H1 (cell line): ENCODE measurements around the gene NT5M. TPM values are rescaled to one million over a fixed set of nuclear protein-coding genes. Genes with fewer than 3 reads are reported as not detected.

ENCODE experiments used
- CTCF ChIA-PET: fragments of 300-600 bp; sonication (Branson Sonifier 250); formaldehyde crosslinking; loops from one replicate; lab custom pipeline; 2021; ENCODE audit not compliant: partially characterized antibody; lab: Charles Lee
- POLR2A ChIA-PET: fragments of 300-600 bp; sonication (Branson Sonifier 250); formaldehyde crosslinking; loops from one replicate; lab custom pipeline; 2021; ENCODE audit warnings: inconsistent platforms; ENCODE audit not compliant: partially characterized antibody; lab: Charles Lee
- DNase-seq, 2 experiments: peaks; one replicate each; pipeline versions ENCODE4 v3.0.0 to v3.0.0-alpha.2; 2010 to 2022; ENCODE audit warnings: low spot score in 2 of 2, low read depth in 1 of 2, mixed read lengths in 1 of 2
- FAIRE-seq: peaks from 2 replicates; lab custom pipeline; 2011; peaks lifted over from hg19 to GRCh38; lab: Jason Lieb, UNC
- H2AFZ ChIP-seq: 2 replicates; pipeline ENCODE4 v1.8.1; 2012; ENCODE audit warnings: low read length, inconsistent platforms
- H2AK5ac ChIP-seq: 2 replicates; pipeline ENCODE4 v1.6.1; 2013; ENCODE audit warnings: low read depth, low read length
- H2BK120ac ChIP-seq: replicated peaks from 2 replicates; pipeline ENCODE3; 2013; ENCODE audit warnings: low read depth, low read length, inconsistent platforms
- H2BK12ac ChIP-seq: 2 replicates; pipeline ENCODE4 v1.6.1; 2013; ENCODE audit warnings: low read depth, low read length
- H2BK15ac ChIP-seq: 2 replicates; pipeline ENCODE4 v1.6.1; 2013; ENCODE audit warnings: low read length
- H2BK20ac ChIP-seq: 2 replicates; pipeline ENCODE4 v1.6.1; 2013; ENCODE audit warnings: low read length
- H2BK5ac ChIP-seq: 2 replicates; pipeline ENCODE4 v1.6.1; 2013; ENCODE audit warnings: low read depth, low read length
- H3K14ac ChIP-seq: 2 replicates; pipeline ENCODE4 v1.6.1; 2013; ENCODE audit warnings: inconsistent platforms; ENCODE audit not compliant: insufficient read length
- H3K18ac ChIP-seq: 2 replicates; pipeline ENCODE4 v1.6.1; 2013; ENCODE audit warnings: low read length; ENCODE audit errors: extremely low read depth
- H3K23ac ChIP-seq: 2 replicates; pipeline ENCODE4 v1.6.1; 2013; ENCODE audit warnings: inconsistent platforms; ENCODE audit not compliant: insufficient read length
- H3K23me2 ChIP-seq: 2 replicates; pipeline ENCODE4 v1.6.1; 2013; ENCODE audit warnings: low read depth, low read length
- H3K27ac ChIP-seq: 2 replicates; pipeline ENCODE4 v1.6.1; 2011; ENCODE audit warnings: low read depth, low read length, inconsistent platforms
- H3K27me3 ChIP-seq, 4 experiments: replicated peaks in 1 of 4; 1 replicate in 1 of 4; 2 replicates in 3 of 4; pipeline versions ENCODE4 v1.6.1 to v1.8.1; 2011 to 2013; ENCODE audit warnings: low read length in 3 of 4, mild to moderate bottlenecking in 3 of 4, inconsistent platforms in 2 of 4, mixed read lengths in 2 of 4, moderate library complexity in 1 of 4; ENCODE audit not compliant: control insufficient read depth in 3 of 4, insufficient read depth in 3 of 4; ENCODE audit errors: extremely low read depth in 1 of 4
- H3K36me3 ChIP-seq, 4 experiments: 2 replicates each; pipeline versions ENCODE4 v1.6.1 to v1.8.1; 2011 to 2013; ENCODE audit warnings: mild to moderate bottlenecking in 4 of 4, low read length in 3 of 4, moderate library complexity in 2 of 4, control low read depth in 1 of 4, inconsistent platforms in 1 of 4; ENCODE audit not compliant: insufficient read depth in 4 of 4, control insufficient read depth in 2 of 4
- H3K4ac ChIP-seq: replicated peaks from 2 replicates; pipeline ENCODE3; 2013; ENCODE audit warnings: low read length, low read depth, mixed read lengths, inconsistent platforms; ENCODE audit not compliant: insufficient read length
- H3K4me1 ChIP-seq, 4 experiments: replicated peaks in 1 of 4; 1 replicate in 1 of 4; 2 replicates in 3 of 4; pipeline versions ENCODE4 v1.6.1 to v1.8.1; 2011 to 2013; ENCODE audit warnings: low read length in 3 of 4, inconsistent platforms in 2 of 4, mixed read lengths in 1 of 4; ENCODE audit not compliant: insufficient read depth in 4 of 4, control insufficient read depth in 3 of 4
- H3K4me2 ChIP-seq, 2 experiments: 2 replicates each; pipeline versions ENCODE4 v1.6.1 to v1.8.1; 2011 to 2013; ENCODE audit warnings: low read depth in 2 of 2, low read length in 2 of 2, control low read depth in 1 of 2, inconsistent platforms in 1 of 2, mild to moderate bottlenecking in 1 of 2; ENCODE audit not compliant: insufficient read depth in 1 of 2
- H3K4me3 ChIP-seq, 4 experiments: fragments of 200-600, 300-600 bp in 1 of 4; sonication (generic), shearing (Covaris generic), sonication (Bioruptor Twin) in 1 of 4; 2 replicates each; pipeline versions ENCODE4 v1.5.1 to v1.8.1; 2011 to 2016; ENCODE audit warnings: low read length in 4 of 4, low read depth in 3 of 4, control low read depth in 2 of 4, inconsistent platforms in 2 of 4, mild to moderate bottlenecking in 2 of 4, mixed read lengths in 1 of 4, moderate library complexity in 1 of 4; ENCODE audit not compliant: insufficient read depth in 2 of 4; ENCODE audit errors: extremely low read depth in 1 of 4
- H3K56ac ChIP-seq: replicated peaks from 2 replicates; pipeline ENCODE3; 2013; ENCODE audit warnings: low read depth, mild to moderate bottlenecking, mixed read lengths, low read length, inconsistent platforms; ENCODE audit not compliant: insufficient read length
- H3K79me1 ChIP-seq: 2 replicates; pipeline ENCODE4 v1.6.1; 2013; ENCODE audit warnings: low read depth, low read length, control low read depth
- H3K79me2 ChIP-seq, 2 experiments: 2 replicates each; pipeline versions ENCODE4 v1.6.1 to v1.8.1; 2012 to 2013; ENCODE audit warnings: low read length in 2 of 2, mild to moderate bottlenecking in 2 of 2, inconsistent platforms in 1 of 2; ENCODE audit not compliant: insufficient read depth in 2 of 2, control insufficient read depth in 1 of 2
- H3K9ac ChIP-seq, 4 experiments: replicated peaks in 1 of 4; 1 replicate in 1 of 4; 2 replicates in 3 of 4; pipeline versions ENCODE4 v1.6.1 to v1.8.1; 2011 to 2013; ENCODE audit warnings: low read depth in 3 of 4, low read length in 3 of 4, control low read depth in 2 of 4, mild to moderate bottlenecking in 2 of 4, moderate library complexity in 2 of 4, inconsistent platforms in 1 of 4; ENCODE audit errors: extremely low read depth in 1 of 4
- H3K9me3 ChIP-seq, 2 experiments: 2 replicates each; pipeline versions ENCODE4 v1.6.1 to v1.8.1; 2012 to 2013; ENCODE audit warnings: mild to moderate bottlenecking in 2 of 2, moderate library complexity in 2 of 2, control low read depth in 1 of 2, inconsistent platforms in 1 of 2, low read depth in 1 of 2, low read length in 1 of 2, mixed read lengths in 1 of 2; ENCODE audit not compliant: insufficient read depth in 2 of 2
- H4K20me1 ChIP-seq, 2 experiments: replicated peaks in 1 of 2; 2 replicates each; pipeline versions ENCODE3 to v1.8.1; 2011 to 2013; ENCODE audit warnings: inconsistent platforms in 2 of 2, low read length in 2 of 2, mild to moderate bottlenecking in 1 of 2; ENCODE audit not compliant: insufficient read depth in 2 of 2, control insufficient read depth in 1 of 2
- H4K5ac ChIP-seq: 2 replicates; pipeline ENCODE4 v1.6.1; 2013; ENCODE audit warnings: low read length, low read depth, mixed read lengths, inconsistent platforms; ENCODE audit not compliant: insufficient read length
- H4K8ac ChIP-seq: 2 replicates; pipeline ENCODE4 v1.8.0; 2013; ENCODE audit warnings: mild to moderate bottlenecking, moderate library complexity, low read length, inconsistent platforms; ENCODE audit not compliant: insufficient read depth; ENCODE audit errors: extremely low read depth
- H4K91ac ChIP-seq: replicated peaks from 2 replicates; pipeline ENCODE3; 2013; ENCODE audit warnings: low read length, mixed read lengths, inconsistent platforms; ENCODE audit not compliant: insufficient read length
- KDM4A ChIP-seq: IDR thresholded peaks from one replicate; pipeline ENCODE4 v1.7.1; 2012; ENCODE audit warnings: low read depth, mild to moderate bottlenecking, moderate library complexity, low read length, inconsistent platforms; ENCODE audit not compliant: severe bottlenecking
- NANOG ChIP-seq: IDR thresholded peaks from 2 replicates; pipeline ENCODE4 v1.6.1; 2011; ENCODE audit warnings: low read length, low read depth, mild to moderate bottlenecking, inconsistent platforms; ENCODE audit not compliant: insufficient read depth, poor library complexity, severe bottlenecking
- USF2 ChIP-seq: IDR thresholded peaks from 2 replicates; pipeline ENCODE4 v1.6.1; 2011; ENCODE audit warnings: low read length, improper control_type of control experiment
- WGBS, 2 experiments: shearing (Covaris generic) in 1 of 2; methylation state at CpG; one replicate each; pipeline versions ENCODE4 v1.1.6 to v1.1.7; 2013 to 2015; ENCODE audit warnings: low lambda C conversion rate in 2 of 2, mixed read lengths in 2 of 2, inconsistent platforms in 1 of 2, low coverage in 1 of 2, missing lambda C conversion rate in 1 of 2; ENCODE audit not compliant: insufficient replicate concordance in 2 of 2, insufficient coverage in 1 of 2, insufficient read length in 1 of 2; ENCODE audit errors: extremely low coverage in 1 of 2, missing lambda C conversion rate in 1 of 2; 5-methylcytosine and 5-hydroxymethylcytosine counted together
- polyA plus RNA-seq, 7 experiments: library from polyadenylated mRNA; depleted of rRNA in 3 of 7; stranded (reverse) in 5 of 7; unstranded in 2 of 7; fragments of >200 nt in 5 of 7; fragments of 200-250 nt in 2 of 7; gene quantifications; 1 replicate in 5 of 7; 2 replicates in 1 of 7; 4 replicates in 1 of 7; pipeline versions ENCODE4 v1.2.1 to v1.2.3, GENCODE V29; 2011 to 2013; ENCODE audit warnings: missing spikeins in 2 of 7, mixed read lengths in 2 of 7
- total RNA-seq: library from RNA; stranded (reverse); fragmentation: NEBNext Ultra II Directional; extraction: Animal tissue kit (Norgen Biotek cat#: 25700); gene quantifications from 2 replicates; pipeline ENCODE4 v1.2.1, GENCODE V29; 2021

Gene NT5M
- total and polyA plus RNA-seq, 2 of the 8 experiments (the other 6 are each of a cell fraction or from before 2014, with no cell fraction given): 7.6 to 18.2 TPM

DNA sequence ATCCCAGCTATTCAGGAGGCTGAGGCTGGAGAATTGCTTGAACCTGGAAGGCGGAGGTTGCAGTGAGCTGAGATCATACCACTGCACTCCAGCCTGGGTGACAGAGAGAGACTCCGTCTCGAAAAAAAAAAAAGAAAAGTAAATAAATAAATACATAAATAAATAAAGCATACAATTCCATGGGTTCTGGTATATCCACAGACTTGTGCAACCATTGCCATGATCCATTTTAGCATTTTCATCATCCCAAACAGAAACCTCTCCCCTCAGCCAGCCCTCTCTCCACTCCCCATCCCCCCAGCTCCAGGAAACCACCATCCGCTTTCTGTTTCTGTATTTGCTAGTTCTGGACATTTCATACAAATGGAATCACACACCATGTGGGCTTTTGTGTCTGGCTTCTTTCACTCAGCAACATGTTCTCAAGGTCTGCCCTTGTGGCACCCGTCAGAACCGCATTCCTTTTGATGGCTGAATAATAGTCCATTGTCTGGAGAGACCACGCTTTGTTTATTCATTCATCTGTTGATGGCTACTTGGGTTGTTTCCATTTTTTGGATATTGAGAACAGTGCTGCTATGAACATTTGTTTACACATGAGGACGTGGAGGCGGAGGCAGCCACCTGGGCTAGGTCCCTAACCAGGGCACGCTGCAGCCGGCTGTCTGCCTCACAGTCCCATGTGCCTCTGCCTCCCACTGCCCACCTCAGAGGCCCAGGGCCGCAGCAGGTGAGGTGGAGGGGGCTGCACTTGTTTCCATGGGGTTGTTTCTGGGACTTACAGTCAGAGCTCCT is 76.2 kb downstream of the NT5M start:
- H3K4me1 ChIP-seq: no peaks in the 10 kb centered on the region
- FAIRE-seq: no peak
- H2AFZ ChIP-seq: no peak overlapping the region
- H3K18ac ChIP-seq: no peak overlapping the region
- H4K5ac ChIP-seq: no peak overlapping the region
- no peak overlapping the region for H2BK15ac ChIP-seq
- CTCF ChIA-PET: interaction anchor here (0.8 to 1.6 kb wide), 7 partner anchors 8 to 190 kb away, joined by 3 to 6 read pairs (median 3); no protein-coding TSS in a partner anchor
- H2BK120ac ChIP-seq: no peak overlapping the region
- no peaks in the 10 kb centered on the region for H3K36me3 ChIP-seq
- H2AK5ac ChIP-seq: no peak overlapping the region
- no peak for DNase-seq
- H3K4ac ChIP-seq: no peak overlapping the region
- H3K23me2 ChIP-seq: no peaks in the 10 kb centered on the region
- 83% methylated on average over 11 of the region's 12 CpGs; no CpG with 5 or more reads in 1 of the 2 experiments for WGBS, 2 experiments
- no peak overlapping the region for H3K4me3 ChIP-seq
- no peak overlapping the region for H2BK12ac ChIP-seq
- H4K91ac ChIP-seq: no peak overlapping the region
- no peak overlapping the region for H3K14ac ChIP-seq
- no peaks in the 10 kb centered on the region for H3K79me2 ChIP-seq
- H3K56ac ChIP-seq: no peak overlapping the region
- POLR2A ChIA-PET: no interaction called here
- H4K8ac ChIP-seq: no peak overlapping the region
- no peak overlapping the region for H3K23ac ChIP-seq
- no peak overlapping the region for H2BK5ac ChIP-seq
- H3K27ac ChIP-seq: no peak overlapping the region
- H4K20me1 ChIP-seq: no peaks in the 10 kb centered on the region
- no peaks in the 10 kb centered on the region for H3K79me1 ChIP-seq
- H3K9me3 ChIP-seq: no peaks in the 10 kb centered on the region
- H2BK20ac ChIP-seq: no peak overlapping the region
- no peaks in the 10 kb centered on the region; a peak in 2 of 7 replicates for H3K27me3 ChIP-seq
- no peak overlapping the region for H3K4me2 ChIP-seq
- H3K9ac ChIP-seq: no peak overlapping the region
- TF ChIP-seq KDM4A (no peak), NANOG (no peak), USF2 (no peak)
- TF ChIP-seq, all 59 proteins: peak for 0
